Measurements from ENCODE around the gene AAGAB.

The AAGAB gene

GRCh38 chr15:67208396-67208795 lies 46.1 kb downstream of the AAGAB start:
- no peak for DNase-seq (ENCODE audit: low read depth in 2 of 2)

- no peak for DNase-seq (ENCODE audit: low read depth in 2 of 2)
These were observed 46.8 kb downstream of the AAGAB start for GRCh38 chr15:67207555-67208207.

- no peak for DNase-seq (ENCODE audit: low read depth in 2 of 2)
These were observed 51.5 kb downstream of the AAGAB start for GRCh38 chr15:67202991-67203390.

- DNase-seq (ENCODE audit: low read depth in 2 of 2): no peak
These were observed 52.4 kb downstream of the AAGAB start for GRCh38 chr15:67202091-67202490.

GRCh38 chr15:67201136-67201535 lies 53.3 kb downstream of the AAGAB start:
- DNase-seq (ENCODE audit: low read depth in 2 of 2): no peak

- no peak for DNase-seq (ENCODE audit: low read depth in 2 of 2)
These were observed 54.3 kb downstream of the AAGAB start for GRCh38 chr15:67199881-67200763.

- DNase-seq (ENCODE audit: low read depth in 2 of 2): no peak
These were observed 55.1 kb downstream of the AAGAB start for GRCh38 chr15:67199391-67199790.

GRCh38 chr15:67198157-67198754 lies 56.2 kb downstream of the AAGAB start:
- no peak for DNase-seq (ENCODE audit: low read depth in 2 of 2)

GRCh38 chr15:67197364-67197695 lies 57.1 kb downstream of the AAGAB start:
- no peak for DNase-seq (ENCODE audit: low read depth in 2 of 2)

- DNase-seq (ENCODE audit: low read depth in 2 of 2): no peak
These were observed 57.6 kb downstream of the AAGAB start for GRCh38 chr15:67196672-67197363.

GRCh38 chr15:67196222-67196621 lies 58.2 kb downstream of the AAGAB start:
- no peak for DNase-seq (ENCODE audit: low read depth in 2 of 2)

GRCh38 chr15:67195305-67195704 lies 59.2 kb downstream of the AAGAB start:
- DNase-seq (ENCODE audit: low read depth in 2 of 2): no peak

- DNase-seq (ENCODE audit: low read depth in 2 of 2): no peak
These were observed 60.0 kb downstream of the AAGAB start for GRCh38 chr15:67194171-67195114.

GRCh38 chr15:67193223-67193990 lies 61.1 kb downstream of the AAGAB start:
- DNase-seq (ENCODE audit: low read depth in 2 of 2): no peak

GRCh38 chr15:67192185-67192820 lies 62.2 kb downstream of the AAGAB start:
- no peak for DNase-seq (ENCODE audit: low read depth in 2 of 2)

- DNase-seq (ENCODE audit: low read depth in 2 of 2): no peak
These were observed 63.6 kb downstream of the AAGAB start for GRCh38 chr15:67190813-67191212.

- DNase-seq (ENCODE audit: low read depth in 2 of 2): no peak
These were observed 64.1 kb downstream of the AAGAB start for GRCh38 chr15:67190326-67190725.

- DNase-seq (ENCODE audit: low read depth in 2 of 2): no peak
These were observed 65.0 kb downstream of the AAGAB start for GRCh38 chr15:67189326-67190051.

GRCh38 chr15:67188551-67189218 lies 65.8 kb downstream of the AAGAB start:
- no peak for DNase-seq (ENCODE audit: low read depth in 2 of 2)

Data from stimulated activated CD4-positive, alpha-beta T cell treated with anti-CD3 and anti-CD28 coated beads, Interleukin-4, amount 100 ng/mL, for 48 hours (primary cell).